LoVo (cell line): ENCODE data around the gene ZNF789.
A peak's percentile ranks its signal among the peaks of the same experiment; 100 is the strongest.
"Not testable (repeated sequence)": the region's sequence is repeated elsewhere in the genome, so short reads cannot be mapped to it uniquely, and the experiment has no call there.

Experiments used
- DNase-seq: peaks from one replicate; pipeline ENCODE4 v3.0.0-alpha.2; 2016; ENCODE audit warnings: low spot score

The ZNF789 gene

DNA sequence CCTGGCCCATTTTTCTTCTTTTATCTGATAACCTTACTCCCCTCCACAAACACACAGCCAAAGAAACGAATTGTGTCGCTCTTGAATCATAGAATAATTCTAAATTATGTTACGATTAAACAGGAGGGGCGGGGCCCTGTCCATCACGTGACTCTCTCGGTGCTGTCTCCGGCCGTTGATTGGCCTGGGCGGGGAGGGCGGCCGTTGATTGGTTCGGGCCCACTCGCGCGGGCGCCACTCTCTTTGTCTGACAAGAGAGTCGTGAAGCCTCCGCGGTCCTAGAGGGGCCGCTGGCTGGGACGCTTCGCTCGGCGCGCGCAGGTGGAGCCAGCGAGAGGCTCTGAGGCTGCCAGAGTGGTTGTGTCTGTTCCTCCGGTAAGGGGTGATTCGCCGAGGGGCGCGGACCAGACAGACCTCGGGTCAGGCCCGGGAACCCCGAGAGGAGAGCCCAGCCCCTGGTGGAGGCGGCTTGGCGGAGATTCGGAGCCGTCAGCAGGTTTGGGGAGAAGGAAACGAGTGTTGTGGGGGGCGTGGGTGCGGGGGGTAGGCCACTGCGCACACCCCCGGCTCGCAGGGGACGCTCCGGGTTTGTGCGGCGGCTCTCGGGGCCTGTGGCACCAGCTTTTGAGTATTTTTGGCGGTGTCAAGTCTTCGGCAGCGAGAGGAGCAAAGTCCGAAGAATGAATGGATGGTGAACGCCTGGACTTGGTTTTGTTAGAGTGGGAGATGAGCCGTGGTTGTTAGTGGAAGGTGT is at the start of gene ZNF789:
Gene ZNF789, plus strand, starts transcription at position 330 of the 754 bp plus-strand sequence. CDS start 3,567 bp downstream, outside the sequence.
- peak; percentile 99 for DNase-seq

DNA sequence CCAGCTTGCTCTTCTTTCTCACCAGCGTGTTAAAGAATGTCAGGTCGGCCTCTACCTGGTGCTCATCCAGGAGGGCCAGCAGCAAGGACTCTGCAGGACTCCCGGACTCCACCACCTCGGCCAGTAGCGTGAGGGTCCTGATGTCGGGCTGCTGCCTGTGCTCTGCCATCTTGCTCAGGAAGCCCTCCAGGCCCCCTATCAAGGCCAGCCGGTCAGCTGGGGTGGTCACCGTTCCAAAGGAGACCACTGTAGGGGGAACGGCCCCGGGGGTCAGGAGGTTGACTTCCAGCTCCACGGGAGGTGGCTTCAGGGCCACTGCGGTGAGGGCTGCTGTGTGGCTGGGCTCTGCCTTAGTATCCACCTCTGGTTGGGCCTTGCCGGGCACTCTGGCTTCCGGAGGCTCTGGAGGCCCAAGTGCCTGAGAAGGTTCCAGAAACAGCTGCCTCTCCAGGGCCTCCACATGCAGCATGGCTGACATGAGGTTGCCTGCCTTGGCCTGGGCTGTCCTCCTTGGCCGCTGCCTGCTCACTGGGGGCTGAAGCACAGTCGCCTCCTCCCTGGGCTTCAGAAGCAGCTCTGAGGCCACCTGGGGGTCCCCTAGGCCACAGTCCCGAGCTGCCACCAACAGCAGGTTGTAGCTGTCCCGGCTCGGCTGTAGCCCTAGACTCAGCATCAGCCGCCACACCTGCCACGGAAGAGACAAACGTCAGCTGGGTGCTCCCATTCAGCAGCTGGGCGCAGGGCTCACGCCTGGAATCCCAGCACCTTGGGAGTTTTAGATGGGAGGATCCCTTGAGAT is 47.6 kb upstream of the ZNF789 start:
- no peak for DNase-seq

DNA sequence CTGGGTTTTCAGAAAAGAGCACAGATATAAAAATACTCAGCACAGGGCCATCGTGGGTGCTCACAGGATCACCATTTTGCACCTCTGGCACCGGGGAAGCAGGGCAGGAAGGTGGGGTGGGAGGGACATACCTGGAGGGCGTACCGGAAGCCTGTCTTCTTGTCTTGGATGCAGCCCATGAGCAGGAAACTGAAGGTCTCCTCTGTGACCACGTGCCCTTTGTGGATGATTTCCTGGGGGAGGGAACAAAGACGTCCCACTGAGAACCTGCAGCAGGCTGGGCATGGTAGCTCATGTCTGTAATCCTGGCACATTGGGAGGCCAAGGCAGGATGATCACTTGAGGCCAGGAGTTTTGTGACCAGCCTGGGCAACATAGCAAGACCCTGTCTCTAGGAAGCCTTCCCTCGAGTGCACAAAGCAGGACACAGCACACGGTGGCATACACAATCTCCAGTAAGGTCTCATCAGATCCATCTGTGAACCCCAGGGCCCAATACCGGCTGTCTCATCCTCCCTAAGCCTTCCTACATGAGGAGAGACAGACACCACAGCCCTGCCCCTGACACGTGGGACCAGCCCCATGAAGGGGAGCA is 43.6 kb upstream of the ZNF789 start:
- no peak for DNase-seq

DNA sequence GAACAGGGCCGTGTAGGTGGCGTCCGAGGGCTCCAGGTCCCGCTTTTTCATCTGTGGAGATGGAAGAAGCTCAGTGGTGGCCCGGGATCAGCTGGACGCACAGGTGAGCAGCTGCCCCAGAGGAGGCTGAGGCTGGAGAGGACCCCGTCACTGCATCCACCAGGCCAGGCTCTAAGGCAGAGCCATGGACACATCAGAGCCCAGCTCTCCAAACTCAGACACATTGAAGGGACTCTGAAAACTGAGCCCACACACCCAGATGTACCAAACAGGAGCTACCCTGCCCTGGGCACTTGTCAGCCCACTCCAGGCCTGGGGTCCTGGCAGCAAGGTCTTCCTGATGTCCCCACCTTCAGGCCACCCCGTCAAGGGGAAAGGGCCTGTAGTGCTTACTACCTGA is 42.9 kb upstream of the ZNF789 start:
- no peak for DNase-seq

DNA sequence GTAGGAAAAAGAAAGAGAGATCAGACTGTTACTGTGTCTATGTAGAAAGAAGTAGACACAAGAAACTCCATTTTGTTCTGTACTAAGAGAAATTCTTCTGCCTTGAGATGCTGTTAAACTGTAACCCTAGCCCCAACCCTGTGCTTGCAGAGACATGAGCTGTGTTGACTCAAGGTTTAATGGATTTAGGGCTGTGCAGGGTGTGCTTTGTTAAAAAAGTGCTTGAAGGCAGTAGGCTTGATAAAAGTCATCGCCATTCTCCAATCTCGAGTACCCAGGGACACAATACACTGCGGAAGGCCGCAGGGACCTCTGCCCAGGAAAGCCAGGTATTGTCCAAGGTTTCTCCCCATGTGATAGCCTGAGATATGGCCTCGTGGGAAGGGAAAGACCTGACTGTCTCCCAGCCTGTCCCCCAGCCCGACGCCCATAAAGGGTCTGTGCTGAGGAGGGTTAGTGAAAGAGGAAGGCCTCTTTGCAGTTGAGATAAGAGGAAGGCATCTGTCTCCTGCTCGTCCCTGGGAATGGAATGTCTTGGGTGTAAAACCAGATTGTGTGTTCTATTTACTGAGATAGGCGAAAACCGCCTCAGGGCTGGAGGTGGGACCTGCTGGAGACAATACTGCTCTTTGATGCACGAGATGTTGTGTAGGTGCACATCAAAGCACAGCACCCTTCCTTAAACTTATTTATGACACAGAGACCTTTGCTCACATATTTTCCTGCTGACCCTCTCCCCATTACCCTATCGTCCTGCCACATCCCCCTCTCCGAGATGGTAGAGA is 40.7 kb upstream of the ZNF789 start:
- not testable (repeated sequence) for DNase-seq

DNA sequence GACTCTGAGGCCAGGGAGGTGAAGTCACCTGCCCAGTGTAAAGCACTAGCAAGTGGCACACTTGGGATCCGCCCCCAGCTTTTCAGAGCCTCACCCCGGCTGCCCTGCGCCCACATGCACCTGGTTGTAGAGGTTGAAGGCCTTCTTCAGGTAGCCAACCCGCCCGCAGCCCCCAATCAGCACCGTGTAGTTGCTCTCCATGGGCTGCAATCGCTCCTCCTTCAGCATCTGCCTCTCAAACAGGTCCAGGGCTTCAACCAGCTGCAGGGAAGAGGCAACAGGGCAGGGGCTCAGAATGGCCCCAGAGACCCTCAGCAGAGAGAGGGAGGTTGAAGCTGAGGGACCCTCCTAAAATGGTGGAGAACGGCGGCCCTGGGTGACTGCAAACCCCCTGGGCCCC is 39.5 kb upstream of the ZNF789 start:
- no peak for DNase-seq

DNA sequence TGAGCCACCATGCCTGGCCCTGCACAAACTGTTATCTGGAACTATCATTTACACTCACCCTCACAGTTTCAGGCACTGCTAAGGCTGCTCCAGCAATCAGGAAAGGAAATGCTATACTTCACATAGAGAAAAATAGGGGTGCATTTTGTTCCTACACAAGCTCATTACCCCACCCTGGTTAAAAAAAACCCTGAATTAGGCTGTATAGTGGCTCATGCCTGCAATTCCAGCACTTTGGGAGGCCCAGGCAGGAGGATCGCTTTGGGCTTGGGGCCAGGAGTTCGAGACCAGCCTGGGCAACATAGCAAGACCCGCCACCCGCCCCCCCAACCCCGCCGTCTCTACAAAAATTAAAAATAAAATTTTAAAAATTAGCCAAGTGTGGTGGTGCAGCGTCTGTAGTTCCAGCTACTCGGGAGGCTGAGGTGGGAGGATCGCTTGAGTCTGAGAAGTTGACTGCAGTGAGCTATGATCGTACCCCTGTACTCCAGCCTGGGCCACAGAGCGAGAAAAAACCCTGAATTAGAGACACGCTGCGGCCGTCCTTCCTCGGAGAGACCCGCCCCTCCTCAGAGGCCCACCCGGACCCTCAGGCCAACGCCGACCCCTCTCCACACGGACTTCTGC is 34.6 kb upstream of the ZNF789 start:
- no peak for DNase-seq

DNA sequence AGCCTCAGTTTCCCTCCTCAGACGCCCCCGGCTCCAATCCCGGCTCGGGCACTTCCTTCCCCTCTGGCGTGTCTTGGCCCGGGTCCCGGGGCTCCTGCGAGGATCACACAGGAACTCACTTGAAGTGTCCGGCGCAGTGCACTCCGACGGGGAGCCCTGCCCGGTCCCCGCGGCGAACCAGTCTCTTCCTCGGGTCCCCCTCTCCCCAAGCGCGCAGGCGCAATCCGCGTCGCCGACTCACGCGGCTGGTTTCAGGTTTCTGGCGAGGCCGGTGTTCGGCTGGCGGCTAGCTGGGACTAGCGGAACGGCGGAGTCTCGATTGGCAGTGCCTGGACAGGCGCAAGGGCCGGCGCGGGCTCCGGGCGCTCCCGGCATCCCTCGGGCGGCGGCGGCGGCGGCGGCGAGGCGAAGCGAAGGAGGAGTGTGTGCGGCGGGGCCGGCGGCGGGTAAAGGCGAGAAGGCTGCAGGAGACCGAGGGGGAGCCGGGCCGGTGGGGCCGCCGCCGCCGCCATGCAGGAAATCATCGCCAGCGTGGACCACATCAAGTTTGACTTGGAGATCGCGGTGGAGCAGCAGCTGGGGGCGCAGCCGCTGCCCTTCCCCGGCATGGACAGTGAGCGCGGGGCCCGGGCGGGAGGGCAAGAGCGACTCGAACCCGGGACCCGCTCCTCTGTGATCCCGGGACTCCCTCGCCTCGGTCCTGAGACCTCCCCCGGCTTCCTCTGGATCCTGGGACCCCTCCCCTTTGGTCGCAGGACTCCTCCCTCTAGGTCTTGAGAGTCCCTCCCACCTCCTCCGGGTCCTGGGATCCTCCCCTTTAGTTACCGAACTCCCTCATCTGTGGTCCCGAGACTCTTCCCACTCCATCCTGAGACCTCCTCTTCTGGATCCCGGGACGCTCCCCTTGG is 33.9 kb upstream of the ZNF789 start, which contains the start of the genes CPSF4 and PTCD1:
Gene CPSF4, plus strand, starts transcription at position 371 of the 908 bp plus-strand sequence. Its CDS starts 140 bp downstream, at position 511.
Gene PTCD1, minus strand, starts transcription at position 226 of the 908 bp plus-strand sequence. CDS start 3,556 bp downstream, outside the sequence.
- DNase-seq: peak; percentile 99

DNA sequence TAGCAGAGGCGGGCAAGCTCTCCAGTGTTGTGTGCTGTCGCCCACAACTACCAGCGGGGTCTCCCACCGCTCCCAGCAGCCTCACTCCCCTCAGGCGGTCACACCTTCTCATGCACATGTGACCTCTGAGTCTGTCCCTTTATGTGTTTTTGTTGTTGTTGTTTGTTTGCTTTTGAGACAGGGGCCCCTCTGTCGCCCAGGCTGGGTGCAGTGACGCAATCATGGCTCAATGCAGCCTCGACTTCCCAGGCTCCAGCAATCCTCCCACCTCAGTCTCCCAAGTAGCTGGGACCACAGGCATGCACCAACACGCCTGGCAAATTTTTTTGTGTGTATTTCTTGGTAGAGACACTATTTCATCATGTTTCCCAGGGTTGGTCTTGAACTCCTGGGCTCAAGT is 32.5 kb upstream of the ZNF789 start:
- DNase-seq: no peak

DNA sequence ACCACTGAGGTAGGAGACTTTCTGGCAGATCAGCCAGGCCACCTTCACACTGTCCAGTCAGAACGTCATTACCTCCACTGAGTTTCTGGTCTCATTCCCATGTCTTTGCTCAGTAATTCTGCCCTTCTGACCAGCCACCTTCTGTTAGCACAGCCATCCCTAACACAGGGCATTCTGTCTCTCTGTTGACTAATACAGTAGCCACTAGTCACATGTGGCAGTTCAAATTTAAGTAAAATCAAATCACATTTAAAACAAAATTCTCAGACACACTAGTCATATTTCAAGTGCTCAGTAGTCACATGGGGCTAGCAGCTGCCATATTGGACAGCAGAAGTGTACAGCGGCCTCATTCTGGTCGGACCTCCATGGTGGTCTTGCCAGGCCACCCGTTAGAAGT is 26.6 kb upstream of the ZNF789 start:
- no peak for DNase-seq

DNA sequence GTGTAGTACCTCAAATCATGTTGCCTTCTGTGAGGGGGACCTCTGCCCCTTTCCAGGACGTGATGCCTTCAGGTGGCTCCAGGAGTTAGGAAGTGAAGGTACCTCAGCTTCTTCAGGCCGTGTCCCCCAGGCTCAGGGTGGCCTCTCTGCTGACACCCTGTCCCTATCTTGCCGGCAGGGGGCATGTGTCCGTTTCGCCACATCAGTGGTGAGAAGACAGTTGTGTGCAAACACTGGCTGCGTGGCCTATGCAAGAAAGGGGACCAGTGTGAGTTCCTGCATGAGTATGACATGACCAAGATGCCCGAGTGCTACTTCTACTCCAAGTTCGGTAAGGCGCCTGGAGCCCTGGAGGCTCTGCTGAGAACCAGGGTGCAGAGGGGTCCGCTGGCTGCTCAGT is 24.7 kb upstream of the ZNF789 start:
- DNase-seq: no peak

DNA sequence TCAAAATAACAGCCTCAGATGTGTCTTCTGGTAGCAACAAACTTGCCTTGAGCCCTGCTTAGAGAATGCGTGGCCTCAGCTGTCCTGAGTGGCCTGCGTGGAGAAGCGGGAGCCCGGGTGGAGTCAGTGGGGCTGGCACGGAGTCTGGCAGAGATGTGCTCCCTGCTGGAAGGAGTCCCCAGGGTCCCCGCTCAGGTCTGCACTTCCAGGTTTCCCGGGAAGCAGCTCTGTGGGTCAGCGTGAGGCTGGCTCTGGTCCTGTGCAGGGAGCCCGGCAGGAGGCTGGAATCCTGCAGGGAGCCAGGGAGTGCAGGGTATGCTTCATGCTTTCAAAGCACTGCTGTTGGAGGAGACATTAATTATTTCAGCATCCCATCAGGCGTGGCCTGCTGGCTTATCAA is 23.8 kb upstream of the ZNF789 start:
- no peak for DNase-seq

DNA sequence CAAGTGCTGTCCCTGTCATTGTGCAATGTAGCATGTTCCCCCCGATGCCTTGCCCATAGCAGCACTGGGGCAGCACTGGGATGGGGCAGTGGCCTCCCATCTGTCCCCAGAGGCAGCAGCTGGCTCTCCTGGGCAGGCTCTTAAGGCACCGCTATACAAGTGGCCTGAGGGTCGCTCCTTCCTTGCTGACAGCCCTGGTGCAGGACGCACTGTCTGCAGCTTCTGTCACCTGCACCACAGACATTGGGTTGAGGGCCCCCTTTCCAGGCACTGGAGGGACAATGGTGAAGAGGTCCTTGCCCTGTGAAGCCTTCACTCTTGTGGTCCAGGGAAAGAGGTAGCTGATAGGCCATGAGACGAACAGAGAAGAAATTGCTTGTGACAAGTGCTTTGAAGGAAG is 23.4 kb upstream of the ZNF789 start:
- no peak for DNase-seq

DNA sequence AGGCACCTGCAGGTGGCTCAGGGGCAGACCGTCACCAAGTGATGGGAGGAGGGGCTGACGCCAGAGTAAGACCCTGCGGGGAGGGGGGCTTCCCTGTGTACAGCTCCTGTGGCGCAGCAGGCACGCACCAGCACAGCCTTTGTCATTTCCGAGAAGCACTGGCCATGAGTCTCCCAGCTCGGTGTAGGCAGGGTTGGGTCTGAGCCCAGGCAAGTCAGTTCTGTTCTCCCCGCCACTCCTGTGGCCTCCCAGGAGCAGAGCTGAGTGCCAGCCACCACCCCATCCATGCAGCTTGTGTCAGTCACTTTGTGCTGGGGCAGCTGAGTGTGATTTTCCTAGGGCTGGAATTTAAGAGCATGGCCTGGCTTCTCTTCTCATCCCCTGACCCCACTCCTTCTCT is 20.8 kb upstream of the ZNF789 start:
- DNase-seq: no peak

DNA sequence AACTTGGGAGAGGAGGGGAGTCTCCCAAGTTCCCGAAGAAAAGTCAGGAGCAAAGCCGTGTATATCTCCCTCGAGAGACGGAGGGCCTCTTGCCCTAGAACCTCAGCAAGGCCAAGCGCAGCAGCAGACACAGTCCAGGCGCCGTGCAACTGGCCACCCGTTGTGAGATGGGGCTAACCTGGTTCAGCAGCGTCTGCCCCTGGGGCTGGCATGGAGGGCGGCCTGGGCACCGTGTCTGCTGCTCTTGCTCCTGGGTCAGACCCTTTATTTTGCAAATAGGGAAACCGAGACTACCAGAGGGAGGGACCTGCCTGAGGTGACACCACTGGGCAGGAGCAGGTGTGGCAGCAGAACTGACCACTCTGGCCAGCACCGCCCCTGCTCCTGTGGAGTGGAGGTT is 20.1 kb upstream of the ZNF789 start:
- no peak for DNase-seq

DNA sequence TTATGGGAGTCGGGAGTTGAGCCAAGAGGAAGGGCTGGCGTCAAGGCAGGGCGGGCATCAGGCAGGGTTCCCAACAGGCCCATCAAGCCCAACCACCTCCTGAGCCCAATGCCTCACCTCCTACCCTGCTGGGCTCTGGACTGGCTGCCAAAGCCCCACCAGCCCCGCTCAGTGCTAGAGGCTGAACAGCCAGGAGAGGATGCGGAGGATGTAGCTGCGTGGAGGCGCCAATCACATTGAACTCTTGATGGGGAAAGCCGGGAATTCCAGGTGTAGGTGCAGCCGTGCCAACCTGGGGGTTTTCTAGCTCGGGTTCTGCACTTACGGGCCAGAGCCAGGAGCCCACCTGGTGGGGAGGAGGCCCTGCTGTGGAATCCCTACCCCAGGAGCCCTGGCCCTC is 19.6 kb upstream of the ZNF789 start:
- no peak for DNase-seq

DNA sequence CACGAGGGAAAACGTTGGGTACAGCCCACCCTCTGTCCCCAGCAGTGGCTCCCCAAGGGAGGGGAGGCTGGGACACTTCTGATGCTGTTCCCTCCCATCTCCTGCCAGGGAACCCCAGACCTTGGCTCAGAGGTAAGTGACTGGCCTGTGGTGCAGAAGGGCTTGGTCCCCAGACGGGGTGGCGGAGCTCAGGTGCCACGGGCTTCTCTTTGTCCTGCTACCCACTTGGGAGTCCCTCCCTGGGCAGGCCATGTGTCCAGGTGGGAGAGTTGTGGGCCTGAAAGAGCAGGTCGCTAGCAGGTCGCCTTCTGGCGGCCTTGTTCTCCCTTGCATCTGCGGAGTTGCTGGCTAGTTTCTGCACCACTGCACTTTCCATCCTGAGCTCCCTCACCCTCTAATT is 16.8 kb upstream of the ZNF789 start:
- no peak for DNase-seq

DNA sequence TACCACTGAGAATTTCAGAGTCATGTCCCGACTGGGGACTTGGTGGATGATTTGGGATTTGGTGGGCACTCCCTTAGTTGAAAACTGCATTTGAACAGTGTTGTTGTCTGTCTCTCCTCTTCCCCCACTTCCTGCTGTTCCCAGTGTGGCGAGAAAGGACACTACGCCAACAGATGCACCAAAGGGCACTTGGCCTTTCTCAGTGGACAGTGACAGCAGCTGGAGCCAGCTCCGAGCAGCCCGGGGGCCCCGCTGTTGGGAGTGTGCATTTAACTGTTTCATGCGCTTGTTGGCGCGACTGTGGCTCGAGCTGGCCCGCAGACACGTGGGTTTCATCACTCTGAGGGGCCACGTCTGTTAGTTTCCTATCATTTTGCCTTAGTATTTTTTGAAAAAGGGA is 16.4 kb upstream of the ZNF789 start:
- DNase-seq: no peak

DNA sequence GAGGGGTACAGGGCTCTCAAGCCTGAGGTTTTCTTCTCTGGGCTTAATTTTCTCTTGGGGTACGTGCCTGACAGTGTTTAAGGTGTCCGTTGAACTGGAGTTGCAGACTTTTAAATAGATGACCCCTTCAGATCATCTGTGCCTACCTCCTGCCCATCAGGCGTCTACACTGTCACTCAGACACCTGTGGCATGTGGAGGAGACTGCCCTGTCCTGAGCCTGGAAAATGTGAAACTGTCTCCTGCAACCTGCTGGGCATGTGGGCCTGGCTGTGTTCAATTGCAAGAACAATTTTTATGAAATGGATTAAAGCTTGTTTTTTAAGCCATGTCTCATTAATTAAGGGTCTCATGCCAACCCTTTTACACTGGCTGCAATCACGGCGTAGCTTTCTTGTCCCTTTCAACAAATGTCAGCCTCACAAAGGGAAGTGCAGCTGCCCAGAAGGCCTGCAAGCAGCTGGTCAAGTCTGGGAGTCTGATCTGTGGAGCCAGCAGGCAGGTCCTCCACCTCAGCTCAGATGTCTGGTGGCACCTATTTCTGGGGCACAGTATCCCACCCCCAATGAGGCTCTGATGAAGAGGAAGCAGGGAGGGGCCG is 15.5 kb upstream of the ZNF789 start:
- DNase-seq: no peak
